Measurements from ENCODE around the gene NAALADL2.

NAALADL2 gene

DNA sequence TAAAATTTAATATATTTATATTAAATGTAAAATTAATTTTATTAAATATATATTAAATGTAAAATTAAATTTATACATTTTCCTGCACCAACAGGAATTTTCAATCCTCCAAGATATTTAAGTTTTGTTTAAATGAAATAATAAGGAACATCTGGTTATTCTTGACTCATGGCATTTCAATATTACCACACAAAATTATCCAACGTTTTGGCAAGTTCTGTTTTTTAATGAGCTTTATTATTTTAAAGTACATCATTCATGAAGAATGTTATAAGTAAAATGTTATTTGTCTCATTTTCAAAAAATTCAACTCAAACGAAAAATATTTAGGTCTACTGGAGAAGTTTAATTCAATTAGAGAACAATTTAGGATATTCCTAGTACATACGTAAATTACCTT, 811.4 kb downstream of the NAALADL2 start:
- no peak for DNase-seq (ENCODE audit: low spot score)

DNA sequence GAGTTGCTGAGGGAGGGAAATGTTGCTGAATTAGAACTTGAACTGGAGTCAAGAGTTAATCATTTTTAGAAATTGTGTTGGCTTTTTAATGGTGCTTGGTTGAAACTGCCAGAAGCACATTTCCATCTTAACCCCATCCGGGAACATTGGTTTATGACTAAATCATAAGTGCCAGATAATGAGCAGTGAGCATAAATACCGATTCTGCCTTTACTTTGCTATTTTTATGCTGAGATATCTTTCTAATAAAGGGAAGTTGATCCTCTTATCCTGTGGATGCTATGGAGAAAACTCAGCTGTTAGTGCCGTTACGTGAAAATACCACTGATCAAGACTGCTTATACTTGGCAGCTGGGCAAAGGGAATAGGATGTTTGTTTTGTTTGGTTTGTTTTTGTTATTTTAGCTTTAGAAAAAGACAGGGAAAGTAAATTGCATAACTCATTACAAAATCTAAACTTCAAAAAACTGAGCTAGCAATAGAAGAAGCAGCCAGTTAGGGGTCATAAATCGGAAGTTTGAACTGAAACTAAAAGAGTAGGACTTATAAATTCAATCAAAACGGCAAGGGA, 813.1 kb downstream of the NAALADL2 start:
- no peak for DNase-seq (ENCODE audit: low spot score)

DNA sequence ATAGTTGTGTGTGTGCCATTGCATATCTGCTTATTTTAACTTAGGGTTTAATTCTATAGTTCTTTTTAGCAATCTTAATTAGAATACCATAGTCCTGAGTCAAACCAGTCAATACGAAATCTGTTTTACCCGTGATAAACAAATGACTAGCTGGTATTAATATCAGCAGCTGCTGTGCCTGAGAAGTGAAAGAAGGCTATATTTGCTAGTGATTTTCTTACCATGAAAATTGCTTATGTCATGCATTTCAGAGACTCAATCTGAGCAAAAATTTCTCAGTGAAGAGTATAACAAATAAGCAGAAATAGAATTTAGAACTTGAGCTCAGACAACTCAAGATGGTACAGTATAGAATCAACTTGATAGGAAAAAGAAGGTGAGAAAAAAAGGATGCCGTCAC, 820.4 kb downstream of the NAALADL2 start:
- DNase-seq (ENCODE audit: low spot score), result no peak

- no peak for DNase-seq (ENCODE audit: low spot score)
These were observed 833.1 kb downstream of the NAALADL2 start for GRCh38 chr3:175692256-175692655.

DNA sequence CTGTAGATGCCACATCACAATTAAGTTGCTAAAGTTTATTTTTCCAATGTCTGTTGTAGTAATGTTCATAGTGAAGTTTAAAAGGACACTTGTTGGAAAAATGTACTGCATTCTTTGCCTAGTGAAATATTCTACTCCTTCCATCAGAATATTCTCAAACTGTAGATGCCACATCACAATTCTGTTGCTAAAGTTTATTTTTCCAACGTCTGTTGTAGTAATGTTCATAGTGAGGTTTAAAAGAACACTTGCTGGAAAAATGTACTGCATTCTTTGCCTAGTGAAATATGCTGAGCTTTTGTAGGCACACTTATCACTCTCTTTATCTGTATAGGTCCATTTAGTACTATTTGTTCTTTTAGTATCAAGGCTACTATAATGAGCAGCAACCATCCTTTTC, 836.1 kb downstream of the NAALADL2 start:
- DNase-seq (ENCODE audit: low spot score), result no peak

GRCh38 chr3:175702956-175703355, 843.8 kb downstream of the NAALADL2 start:
- no peak for DNase-seq (ENCODE audit: low spot score)

DNA sequence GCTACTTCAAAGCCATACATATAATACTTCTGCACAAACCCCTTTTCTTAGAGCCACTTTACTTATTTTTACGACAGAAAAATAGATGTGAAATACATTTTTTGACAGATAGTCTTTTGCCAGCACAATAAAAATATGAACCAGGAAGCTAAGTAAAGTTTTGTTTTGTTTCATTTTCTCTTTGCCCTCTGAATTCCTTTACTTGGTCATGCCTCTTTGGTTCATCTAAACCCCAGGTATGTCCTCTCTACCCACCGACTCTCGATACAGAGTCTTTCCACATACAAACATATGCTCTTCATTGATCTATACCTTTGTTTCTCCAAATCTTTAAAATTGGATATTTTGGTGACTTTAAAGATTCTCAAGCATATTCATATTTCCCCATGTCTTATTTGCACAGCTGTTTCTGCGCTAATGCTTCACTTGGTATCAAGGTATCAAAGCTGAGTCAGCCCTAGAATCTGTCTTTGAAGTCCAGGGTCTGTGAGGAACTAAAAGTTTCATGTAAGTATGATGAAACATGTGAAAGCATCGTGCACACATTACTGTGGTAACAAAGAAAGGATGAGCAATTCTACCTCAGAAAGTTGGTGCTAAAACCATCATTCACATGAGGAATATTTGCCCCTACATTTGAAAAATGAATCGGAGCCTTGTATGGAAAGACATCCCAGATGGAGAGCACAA, 845.4 kb downstream of the NAALADL2 start:
- no peak for DNase-seq (ENCODE audit: low spot score)

DNA sequence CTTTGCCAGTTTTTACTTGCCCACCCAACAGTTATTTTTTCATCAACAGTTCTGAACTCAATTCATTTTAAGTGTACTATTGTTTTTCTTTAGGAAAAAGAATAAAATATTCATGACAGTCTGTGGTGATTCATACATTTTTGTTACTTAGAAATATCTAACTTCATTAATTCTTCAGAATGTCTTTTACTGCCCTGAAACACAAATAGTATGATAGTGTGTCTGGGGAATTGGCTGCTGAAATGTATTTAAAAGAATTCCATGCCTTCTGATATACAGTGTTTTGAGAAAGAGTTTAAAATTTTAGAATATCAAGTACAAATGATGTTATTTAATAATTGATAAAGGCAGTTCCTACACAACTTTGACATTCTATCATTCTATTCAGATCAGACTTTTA, 854.1 kb downstream of the NAALADL2 start:
- no peak for DNase-seq (ENCODE audit: low spot score)

- no peak for DNase-seq (ENCODE audit: low spot score)
These were observed 857.3 kb downstream of the NAALADL2 start for GRCh38 chr3:175716446-175716845.

DNA sequence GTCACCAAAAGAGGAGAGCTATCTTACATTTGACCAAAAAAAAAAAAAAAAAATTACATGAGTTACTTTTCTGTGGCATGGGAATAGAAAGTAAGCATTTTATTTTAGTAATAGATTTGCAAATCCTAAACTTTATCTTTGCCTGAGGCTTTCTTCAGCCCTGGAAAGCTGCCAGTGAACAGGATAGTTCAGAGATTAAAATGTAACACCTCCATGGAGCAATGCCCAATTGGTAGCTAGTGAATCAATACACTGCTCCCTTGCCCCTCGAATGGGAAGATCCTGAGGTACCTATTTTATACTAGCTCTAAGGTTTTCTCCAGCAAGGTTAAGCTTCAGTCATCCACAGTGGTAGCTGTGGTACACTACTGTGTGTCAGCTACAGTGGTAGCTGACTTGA, 867.1 kb downstream of the NAALADL2 start:
- no peak for DNase-seq (ENCODE audit: low spot score)

- DNase-seq (ENCODE audit: low spot score), result no peak
These were observed 869.4 kb downstream of the NAALADL2 start for GRCh38 chr3:175728566-175728965.

DNA sequence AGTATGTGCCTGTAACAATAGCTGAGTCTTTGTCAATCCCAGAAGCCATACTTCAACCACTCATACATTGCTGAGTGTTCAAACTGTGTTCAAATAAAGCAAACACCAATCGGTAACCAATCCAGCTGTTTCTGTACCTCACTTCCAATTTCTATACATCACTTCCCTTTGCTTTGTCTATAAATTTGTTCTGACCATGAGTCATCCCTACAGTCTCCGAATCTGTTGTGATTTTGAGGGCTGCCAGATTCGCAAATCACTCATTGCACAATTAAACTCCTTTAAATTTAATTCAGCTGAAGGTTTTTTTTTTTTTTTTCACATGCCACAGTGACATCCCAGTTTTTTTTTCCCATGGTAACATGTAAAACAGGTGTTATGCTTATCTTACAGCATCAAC, 870.3 kb downstream of the NAALADL2 start:
- no peak for DNase-seq (ENCODE audit: low spot score)

DNA sequence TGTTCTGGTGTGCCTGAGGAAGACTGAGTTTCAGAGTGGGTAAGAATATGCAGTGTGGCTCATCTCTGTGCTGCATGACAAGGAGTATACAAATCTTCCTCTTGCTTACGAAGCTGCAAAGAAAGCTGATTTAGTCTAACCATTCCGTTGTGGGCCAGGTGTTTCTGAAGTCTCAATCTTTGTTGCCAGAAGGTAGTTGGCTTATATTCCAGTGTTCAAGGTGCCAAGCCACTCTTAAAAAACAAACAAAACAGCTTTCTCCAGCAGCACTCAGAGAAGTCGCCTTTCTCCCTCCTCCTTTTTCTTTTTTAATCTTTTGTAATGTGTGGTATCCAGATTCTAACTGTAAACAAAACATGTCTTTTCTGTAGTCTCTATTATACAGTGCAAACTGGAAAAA, 872.4 kb downstream of the NAALADL2 start:
- DNase-seq (ENCODE audit: low spot score), result no peak

GRCh38 chr3:175732017-175732416, 872.9 kb downstream of the NAALADL2 start:
- no peak for DNase-seq (ENCODE audit: low spot score)

DNA sequence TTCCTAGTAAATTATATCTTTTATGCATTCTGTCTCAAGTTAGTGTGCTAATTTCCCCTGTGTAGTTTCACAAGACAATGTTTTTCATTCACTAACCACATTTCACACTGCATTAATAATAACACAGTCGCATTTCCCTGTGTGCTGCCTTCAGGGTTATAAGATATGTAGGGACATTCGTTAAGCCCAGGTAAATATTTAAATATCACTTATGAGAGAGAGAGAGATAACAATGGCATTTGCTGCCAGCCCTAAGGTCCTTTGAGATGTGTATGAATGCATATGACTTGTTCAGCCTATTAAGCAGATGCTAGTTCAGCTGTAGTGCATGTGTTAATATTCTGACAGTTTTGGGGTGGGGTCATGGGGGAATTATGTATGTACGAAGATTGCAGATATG, 876.7 kb downstream of the NAALADL2 start:
- DNase-seq (ENCODE audit: low spot score), result no peak

DNA sequence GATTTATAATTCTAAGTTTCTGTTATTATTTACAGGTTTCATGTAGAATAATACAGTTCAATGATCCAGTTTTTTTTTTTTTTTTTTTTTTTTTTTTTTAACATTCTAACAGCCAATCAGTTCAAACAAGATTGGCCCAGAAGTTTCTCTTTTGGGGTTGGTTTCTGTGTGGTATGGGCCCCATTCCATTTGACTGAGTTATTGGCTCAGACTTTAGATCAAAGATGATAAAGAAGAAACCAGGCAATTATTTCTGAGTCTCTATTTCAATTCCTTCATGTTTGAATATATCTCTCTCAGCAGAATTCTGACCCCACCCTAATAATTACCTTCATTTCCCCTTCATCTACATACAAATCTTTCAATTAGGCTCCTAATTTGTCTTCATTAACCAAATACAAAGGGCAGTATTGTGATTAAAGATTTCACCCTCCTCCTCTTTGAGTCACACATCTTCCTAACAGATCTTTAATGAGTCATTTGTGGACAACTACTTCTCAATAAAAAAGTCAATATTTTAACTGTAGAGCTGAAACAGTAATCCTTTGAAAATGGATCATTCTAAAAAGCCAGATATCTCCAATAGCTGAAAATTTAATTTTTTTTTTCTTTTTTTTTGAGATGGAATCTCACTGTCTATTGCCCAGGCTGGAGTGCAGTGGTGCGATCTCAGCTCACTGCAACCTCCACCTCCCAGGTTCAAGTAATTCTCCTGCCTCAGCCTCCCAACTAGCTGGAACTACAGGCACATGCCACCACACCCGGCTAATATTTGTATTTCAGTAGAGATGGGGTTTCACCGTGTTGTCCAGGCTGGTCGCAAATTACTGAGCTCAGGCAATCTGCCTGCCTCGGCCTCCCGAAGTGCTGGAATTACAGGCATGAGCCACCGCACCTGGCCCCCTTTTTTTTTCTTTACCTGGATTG, 878.8 kb downstream of the NAALADL2 start:
- DNase-seq (ENCODE audit: low spot score), result no peak

DNA sequence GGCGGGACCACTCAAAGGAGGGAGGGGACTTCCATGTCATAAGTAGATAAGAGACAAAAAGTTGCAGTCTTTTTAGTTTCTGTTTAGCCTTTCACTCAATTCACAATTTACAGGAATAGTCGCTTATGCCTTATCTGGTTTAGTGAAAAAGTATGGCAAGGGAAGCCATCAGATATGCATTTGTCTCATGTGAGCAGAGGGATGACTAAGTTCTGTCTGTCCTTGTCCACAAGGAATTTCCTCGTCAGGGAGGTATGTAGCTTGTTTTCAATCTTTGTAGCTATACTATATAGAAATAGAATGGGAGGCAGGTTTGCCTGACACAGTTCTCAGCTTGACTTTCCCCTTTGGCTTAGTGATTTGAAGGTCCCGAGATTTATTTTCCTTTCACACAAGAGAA, 882.8 kb downstream of the NAALADL2 start:
- DNase-seq (ENCODE audit: low spot score), result no peak

- DNase-seq (ENCODE audit: low spot score), result no peak
These were observed 884.7 kb downstream of the NAALADL2 start for GRCh38 chr3:175743733-175744400.

GRCh38 chr3:175746308-175746707, 887.2 kb downstream of the NAALADL2 start:
- no peak for DNase-seq (ENCODE audit: low spot score)

- DNase-seq (ENCODE audit: low spot score), result no peak
These were observed 889.1 kb downstream of the NAALADL2 start for GRCh38 chr3:175748087-175748730.

DNA sequence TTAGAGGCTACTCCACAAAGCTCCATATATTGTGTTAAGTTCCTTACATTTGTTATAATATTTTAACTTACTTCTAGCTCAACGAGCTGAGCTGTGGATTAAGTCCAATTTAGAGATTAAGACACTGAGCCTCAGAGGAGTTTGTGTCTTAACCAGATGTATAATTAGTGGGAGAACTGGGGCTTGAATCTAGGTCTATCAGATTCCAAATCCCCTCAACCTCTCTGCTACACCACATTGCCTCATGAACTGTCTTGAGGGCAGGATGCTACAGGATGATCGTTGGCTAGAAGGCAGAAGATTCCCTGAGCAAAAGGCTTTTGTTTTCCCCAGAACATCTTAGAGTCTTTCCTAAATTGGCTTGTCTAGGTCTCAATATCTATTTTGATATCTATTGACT, 890.8 kb downstream of the NAALADL2 start:
- no peak for DNase-seq (ENCODE audit: low spot score)

GRCh38 chr3:175751089-175751488, 892.0 kb downstream of the NAALADL2 start:
- DNase-seq (ENCODE audit: low spot score), result no peak

Data from HuH-7 (cell line).